Stimulated activated CD4-positive, alpha-beta T cell treated with anti-CD3 and anti-CD28 coated beads, Interleukin-2, amount 100 ng/mL, for 24 hours (primary cell): ENCODE measurements around the gene CNTLN.
"Not testable (repeated sequence)": the region's sequence is repeated elsewhere in the genome, so short reads cannot be mapped to it uniquely, and the experiment has no call there.

Experiments used
- DNase-seq, 2 donors: peaks; one replicate each; pipeline ENCODE4 v3.0.0-alpha.2; 2020

The CNTLN gene

GRCh38 chr9:17315341-17315740 is 180.5 kb downstream of the CNTLN start:
- no peak for DNase-seq

DNA sequence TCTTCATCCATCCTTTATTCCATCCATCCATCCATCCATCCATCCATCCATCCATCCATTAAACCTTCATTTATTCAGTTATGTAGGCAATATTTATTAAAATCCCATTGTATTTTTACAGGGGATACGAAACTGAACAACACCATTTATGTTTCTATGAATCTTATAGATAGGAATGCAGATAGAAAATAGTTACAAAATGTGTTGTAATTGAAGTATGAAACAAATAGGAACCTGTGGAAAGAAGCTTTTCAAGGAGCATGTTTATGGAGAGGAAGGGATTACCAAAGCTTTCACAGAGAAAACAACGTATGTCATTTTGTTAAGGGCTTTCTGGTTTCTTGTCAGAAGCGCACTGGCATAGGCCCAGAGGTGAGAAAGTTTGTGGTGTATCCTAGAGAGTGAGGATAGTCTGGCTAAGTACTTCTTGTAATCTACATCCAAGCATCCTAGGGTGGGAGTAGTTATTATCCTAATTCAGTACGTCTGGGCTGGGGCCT is 184.0 kb downstream of the CNTLN start:
- no peak for DNase-seq

GRCh38 chr9:17319864-17320263 is 185.0 kb downstream of the CNTLN start:
- no peak for DNase-seq

DNA sequence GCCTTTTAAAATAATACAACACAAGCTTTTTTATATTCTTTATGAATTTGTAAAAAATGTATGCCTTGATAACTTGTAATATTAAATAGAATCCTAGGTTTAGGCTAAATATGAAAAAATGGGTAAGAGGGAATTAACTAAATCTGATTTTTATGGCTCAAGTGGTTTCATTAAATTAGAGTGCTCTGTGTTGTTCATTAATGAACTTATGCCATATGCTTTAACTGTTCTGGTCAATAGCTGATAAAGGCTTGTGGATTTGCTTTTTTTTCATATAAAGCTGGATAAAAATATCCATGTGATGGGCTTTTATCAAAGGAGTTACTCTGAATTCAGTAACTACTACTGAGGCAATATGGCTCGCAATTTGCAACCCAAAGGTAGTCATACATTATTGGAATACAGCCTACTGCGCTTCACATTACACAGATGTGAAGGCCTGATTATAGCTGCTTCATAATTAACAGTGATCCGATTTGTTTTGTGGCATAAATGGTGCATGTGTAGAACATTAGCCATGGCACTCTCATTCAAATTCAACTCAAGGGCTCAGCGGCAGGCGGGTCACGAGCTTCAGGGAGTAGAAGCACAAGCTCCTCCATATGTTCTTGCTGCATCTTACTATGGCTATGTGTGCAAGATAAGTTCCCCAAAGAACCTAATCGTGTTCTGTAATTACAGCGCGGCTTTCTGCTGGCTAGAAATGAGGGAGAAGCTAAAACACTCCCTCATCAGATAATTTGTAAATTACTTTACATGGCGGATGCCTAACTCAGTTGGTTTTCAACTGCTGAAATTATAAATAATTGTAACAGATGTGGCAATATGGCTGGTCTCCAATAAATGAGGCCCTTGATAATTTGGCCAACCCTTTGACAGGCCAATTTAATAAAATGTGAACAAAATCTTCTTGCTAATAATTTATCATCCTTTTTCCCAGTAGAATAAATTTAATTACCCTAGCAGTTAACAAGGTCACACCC is 188.3 kb downstream of the CNTLN start:
- no peak for DNase-seq

- no peak for DNase-seq
Observed at GRCh38 chr9:17328331-17328730, 193.5 kb downstream of the CNTLN start.

- DNase-seq, result no peak
Observed at GRCh38 chr9:17330097-17330496, 195.3 kb downstream of the CNTLN start.

DNA sequence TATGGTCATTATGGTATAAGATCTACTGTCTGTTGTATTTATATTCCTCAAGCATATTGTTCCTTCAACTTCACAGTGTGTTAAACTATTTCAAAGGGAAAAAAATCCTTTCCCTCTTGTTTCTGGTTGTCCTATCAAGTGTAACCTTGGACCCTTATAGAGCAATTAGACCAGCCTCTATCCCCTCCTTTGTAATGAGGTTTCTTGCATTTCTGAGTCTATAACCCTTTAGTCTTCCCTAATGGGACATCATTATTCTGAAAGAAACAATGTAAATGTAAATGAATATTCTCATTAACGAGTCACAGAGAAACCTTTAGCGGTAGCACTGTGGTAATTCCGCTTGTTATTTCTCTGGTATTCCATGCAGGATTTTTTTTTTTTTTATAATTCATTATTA is 197.3 kb downstream of the CNTLN start:
- DNase-seq, result no peak

DNA sequence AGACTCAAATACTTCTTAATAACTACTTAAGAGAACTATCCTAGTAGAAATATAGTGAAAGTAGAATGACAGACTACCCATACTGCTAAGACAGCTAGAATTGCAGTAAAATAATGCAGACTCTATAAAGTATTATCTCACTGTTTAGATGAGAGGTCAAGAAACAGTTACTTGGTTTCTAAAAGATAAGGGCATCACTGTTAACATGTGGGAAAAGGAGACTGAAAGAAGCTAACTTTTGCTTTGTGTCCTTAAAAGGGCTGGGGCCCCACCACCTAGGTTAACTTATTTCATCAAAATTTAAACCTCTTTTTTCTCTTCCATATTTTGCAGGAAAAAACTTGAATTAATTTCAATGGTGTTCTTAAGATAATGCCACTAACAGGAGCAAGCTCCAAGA is 204.3 kb downstream of the CNTLN start:
- DNase-seq, result no peak

- no peak for DNase-seq
Observed at GRCh38 chr9:17342696-17343095, 207.9 kb downstream of the CNTLN start.

DNA sequence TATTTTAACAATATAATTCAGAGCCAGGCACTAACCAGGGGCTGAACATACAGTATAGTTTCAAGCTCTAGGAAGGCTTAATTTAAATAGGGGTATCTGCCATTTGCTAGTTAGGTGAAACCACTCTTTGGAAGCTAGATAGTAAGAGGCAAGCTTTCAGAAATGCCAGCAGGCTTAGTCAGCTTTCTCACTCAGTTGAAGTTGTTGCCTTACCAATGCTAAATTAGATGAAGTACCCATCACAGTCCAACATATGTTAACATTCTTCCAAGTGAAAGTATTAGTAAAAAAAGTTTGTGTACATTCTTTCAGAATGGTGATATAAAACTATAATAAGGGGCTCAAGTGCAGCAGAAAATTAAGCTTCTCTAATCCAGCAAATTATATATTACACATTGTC is 215.0 kb downstream of the CNTLN start:
- DNase-seq, result no peak

- not testable (repeated sequence) for DNase-seq
Observed at GRCh38 chr9:17354006-17354405, 219.2 kb downstream of the CNTLN start.

- no peak for DNase-seq
Observed at GRCh38 chr9:17361378-17361777, 226.5 kb downstream of the CNTLN start.

GRCh38 chr9:17367035-17367434 is 232.2 kb downstream of the CNTLN start:
- DNase-seq, result no peak

DNA sequence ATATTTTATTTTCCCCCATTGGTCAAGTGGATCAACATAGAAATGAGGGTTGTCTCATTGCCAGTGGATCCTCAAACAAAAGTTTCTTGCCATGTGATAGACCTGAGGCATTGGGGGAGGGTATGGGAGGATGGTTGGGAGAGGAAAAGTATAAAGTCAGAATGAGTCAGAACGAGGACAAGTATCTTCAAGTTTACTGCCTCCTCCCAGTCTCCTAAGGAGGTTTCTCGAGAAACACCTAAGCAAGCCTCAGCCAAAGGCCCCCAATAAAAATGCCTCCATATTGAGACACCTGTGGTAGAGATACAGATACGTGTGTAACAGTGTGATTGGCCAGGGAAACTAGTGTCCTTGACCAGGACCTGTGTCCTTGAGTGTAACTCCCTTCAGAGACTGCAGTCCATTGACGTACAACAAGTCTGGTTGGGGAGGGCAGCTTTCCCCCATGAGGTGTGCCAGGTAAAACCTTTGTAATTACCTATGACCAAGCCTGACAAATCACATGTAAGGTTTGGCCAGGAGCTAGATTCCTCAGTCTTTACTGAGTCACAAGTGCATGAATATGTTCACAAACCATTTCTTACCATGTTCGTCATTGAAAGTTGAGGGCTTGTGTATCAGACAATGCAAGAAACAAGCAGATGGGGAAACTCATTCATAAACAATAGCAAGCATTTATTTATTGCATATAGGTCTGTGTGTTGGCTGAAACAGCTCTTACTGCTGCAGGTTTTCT is 245.5 kb downstream of the CNTLN start:
- DNase-seq, result no peak

DNA sequence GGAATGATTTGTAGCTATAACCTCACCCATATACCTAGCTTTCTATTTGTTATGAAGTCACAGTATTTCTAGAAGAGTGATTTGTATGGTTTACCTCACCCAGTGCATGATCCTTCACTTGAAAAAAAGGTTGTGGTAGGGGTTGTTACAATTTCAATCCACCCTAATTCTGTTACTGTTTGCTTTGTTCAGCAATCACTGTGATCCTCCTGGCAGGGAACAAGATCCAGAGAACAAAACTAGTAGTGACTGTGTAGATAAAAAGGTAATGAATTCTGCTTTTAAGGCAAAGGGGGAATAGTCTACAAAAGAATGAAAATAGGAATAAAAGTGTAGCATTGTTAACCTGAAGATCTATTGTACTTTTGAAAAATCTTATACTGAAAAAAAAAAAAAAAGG is 252.7 kb downstream of the CNTLN start:
- DNase-seq, result no peak

- DNase-seq, result no peak
Observed at GRCh38 chr9:17389026-17389425, 254.2 kb downstream of the CNTLN start.

DNA sequence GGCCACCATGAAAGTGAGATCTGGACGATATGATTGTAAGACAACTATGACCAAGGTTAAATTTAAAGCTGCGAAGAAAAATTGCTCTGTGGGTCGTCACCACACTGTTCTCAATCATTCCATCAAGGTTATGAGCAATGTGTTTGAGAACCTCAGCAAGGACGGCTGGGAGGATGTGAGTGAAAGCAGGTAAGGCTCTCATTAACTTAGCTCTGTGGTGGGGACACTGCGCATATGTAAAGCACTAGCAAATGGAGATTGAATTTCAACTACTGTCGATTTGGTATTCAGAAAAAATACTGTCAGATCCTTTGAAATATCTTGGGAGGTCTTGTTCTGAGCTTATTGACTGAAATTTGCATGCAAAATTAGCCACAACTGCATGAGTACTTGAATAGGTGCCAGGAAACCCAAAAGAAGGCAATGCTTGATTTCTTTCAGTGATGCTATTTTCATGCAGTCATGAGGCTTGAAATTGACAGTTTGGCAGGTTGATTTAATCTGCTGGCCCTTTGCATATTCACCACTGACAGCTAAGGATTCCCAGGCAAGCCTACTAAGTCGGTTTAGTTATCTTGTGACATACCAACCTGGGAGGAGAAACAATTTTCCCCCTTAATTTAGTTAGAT is 260.2 kb downstream of the CNTLN start:
- DNase-seq, result no peak

DNA sequence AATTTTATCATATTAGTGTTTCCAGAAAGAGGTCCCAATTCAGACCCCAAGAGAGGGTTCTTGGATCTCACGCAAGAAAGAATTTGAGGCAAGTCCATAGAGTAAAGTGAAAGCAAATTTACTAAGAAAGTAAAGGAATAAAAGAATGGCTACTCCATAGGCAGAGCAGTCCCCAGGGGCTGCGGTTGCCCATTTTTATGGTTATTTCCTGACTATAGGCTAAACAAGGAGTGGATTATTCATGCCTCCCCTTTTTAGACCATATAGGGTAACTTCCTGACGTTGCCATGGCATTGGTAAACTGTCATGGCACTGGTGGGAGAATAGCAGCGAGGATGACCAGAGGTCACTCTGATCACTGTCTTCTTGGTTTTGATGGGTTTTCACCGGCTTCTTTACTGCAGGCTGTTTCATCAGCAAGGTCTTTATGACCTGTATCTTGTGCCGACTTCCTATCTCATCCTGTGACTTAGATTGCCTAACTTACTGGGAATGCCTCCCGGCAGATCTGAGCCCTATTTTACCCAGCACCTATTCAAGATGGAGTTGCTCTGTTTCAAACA is 262.4 kb downstream of the CNTLN start:
- not testable (repeated sequence) for DNase-seq

GRCh38 chr9:17398350-17398749 is 263.5 kb downstream of the CNTLN start:
- DNase-seq, result no peak

- no peak for DNase-seq
Observed at GRCh38 chr9:17401858-17402257, 267.0 kb downstream of the CNTLN start.

DNA sequence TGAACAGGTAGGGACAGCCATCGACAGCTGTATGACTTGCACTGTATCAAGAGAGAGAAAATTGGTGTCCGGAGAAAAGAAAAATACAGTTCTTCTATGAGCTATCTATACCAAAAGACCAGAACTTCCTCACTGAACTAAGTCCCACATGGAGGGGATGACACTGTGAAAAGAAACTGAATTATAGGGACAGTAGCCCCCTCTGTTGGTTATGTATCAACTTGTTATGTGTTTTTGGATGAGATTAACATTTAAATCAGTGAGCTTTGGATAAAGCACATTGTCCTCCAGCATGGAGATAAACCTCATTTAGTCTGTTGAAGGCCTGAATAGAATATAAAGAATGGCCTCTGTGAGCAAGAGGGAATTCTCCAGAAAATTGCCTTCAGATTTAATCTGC is 267.5 kb downstream of the CNTLN start:
- DNase-seq, result no peak

DNA sequence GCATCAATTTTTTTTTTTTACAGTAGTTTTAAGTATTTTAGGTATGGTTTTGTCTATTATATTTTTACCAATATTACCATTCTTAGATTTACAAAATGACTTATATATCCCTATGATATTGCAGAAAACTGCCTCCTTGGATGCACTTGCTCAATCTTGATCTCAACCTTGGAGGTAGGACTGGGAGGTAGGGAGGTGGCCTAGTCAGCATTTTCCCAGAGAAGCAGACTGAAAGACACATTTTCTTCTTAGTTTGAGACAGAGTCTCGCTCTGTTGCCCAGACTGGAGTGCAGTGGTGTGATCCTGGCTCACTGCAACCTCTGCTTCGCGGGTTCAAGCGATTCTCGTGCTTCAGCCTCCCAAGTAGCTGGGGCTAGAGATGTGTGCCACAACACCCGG is 268.7 kb downstream of the CNTLN start:
- no peak for DNase-seq

DNA sequence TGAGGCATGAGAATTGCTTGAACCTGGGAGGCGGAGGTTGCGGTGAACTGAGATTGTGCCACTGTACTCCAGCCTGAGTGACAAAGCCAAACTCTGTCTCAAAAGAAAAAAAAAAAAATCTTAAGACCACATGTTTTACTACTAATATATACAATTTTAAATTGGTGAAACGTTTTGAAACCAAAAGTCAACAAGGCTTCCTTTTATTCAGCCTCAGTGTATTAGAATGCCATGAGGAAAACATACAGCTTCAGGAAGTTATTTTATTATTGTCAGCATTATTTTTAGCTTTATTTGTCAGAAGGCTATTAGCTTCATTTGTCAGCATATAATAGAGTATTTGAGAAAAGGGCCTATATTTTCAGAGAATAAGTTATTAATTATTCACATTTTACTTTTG is 280.1 kb downstream of the CNTLN start:
- no peak for DNase-seq
